Neural cell (in vitro differentiated cells): ENCODE measurements around the gene ADRB2. TPM values are rescaled to one million over a fixed set of nuclear protein-coding genes. Genes with fewer than 3 reads are reported as not detected.

Experiments used
- H2AFZ ChIP-seq: fragments of 200-600, 300-800 bp; sonication (generic), shearing (Covaris generic); 2 replicates; pipeline ENCODE4 v1.6.0; 2014; ENCODE audit warnings: low read depth, mild to moderate bottlenecking, antibody characterized with exemption, low read length, moderate library complexity
- H3F3A ChIP-seq: fragments of 200-600 bp; shearing (Covaris generic); 2 replicates; pipeline ENCODE4 v1.6.1; 2016; ENCODE audit warnings: mild to moderate bottlenecking, moderate library complexity, mixed read lengths, antibody characterized with exemption, low read length; ENCODE audit not compliant: insufficient read depth, poor library complexity, severe bottlenecking
- H3K27ac ChIP-seq: fragments of 200-600, 300-800 bp; sonication (generic), shearing (Covaris generic); 2 replicates; pipeline ENCODE4 v1.5.1; 2014; ENCODE audit warnings: mild to moderate bottlenecking, low read length, moderate library complexity
- H3K27me3 ChIP-seq: fragments of 300-800, 200-600 bp; sonication (generic), shearing (Covaris generic); 2 replicates; pipeline ENCODE4 v1.6.0; 2014; ENCODE audit warnings: mild to moderate bottlenecking, low read depth, low read length, moderate library complexity; ENCODE audit not compliant: insufficient read depth
- H3K36me3 ChIP-seq: fragments of 300-800, 200-600 bp; sonication (generic), shearing (Covaris generic); 2 replicates; pipeline ENCODE4 v1.5.1; 2014; ENCODE audit warnings: mild to moderate bottlenecking, antibody characterized with exemption, low read length, moderate library complexity; ENCODE audit not compliant: insufficient read depth
- H3K4me2 ChIP-seq: fragments of 300-800, 200-600 bp; sonication (generic), shearing (Covaris generic); 2 replicates; pipeline ENCODE4 v1.6.0; 2014; ENCODE audit warnings: mild to moderate bottlenecking, low read length
- H3K4me3 ChIP-seq: fragments of 300-800, 200-600 bp; sonication (generic), shearing (Covaris generic); 2 replicates; pipeline ENCODE4 v1.5.1; 2014; ENCODE audit warnings: mild to moderate bottlenecking, low read length, moderate library complexity
- H3K79me2 ChIP-seq: fragments of 200-600 bp; shearing (Covaris generic); replicated peaks from 2 replicates; pipeline ENCODE4 v1.6.0; 2014; ENCODE audit warnings: mild to moderate bottlenecking, low read length, moderate library complexity; ENCODE audit not compliant: insufficient read depth
- H3K9ac ChIP-seq: fragments of 300-800, 200-600 bp; sonication (generic), shearing (Covaris generic); 2 replicates; pipeline ENCODE4 v1.6.1; 2016; ENCODE audit warnings: mild to moderate bottlenecking, low read length, mixed read lengths
- H3K9me2 ChIP-seq: fragments of 200-600 bp; shearing (Covaris generic); 2 replicates; pipeline ENCODE4 v1.6.1; 2016; ENCODE audit warnings: mild to moderate bottlenecking, low read length, mixed read lengths; ENCODE audit not compliant: insufficient read depth
- H3K9me3 ChIP-seq: fragments of 200-600, 300-800 bp; sonication (generic), shearing (Covaris generic); 2 replicates; pipeline ENCODE4 v1.6.1; 2016; ENCODE audit warnings: mild to moderate bottlenecking, mixed run types, low read length, moderate library complexity, mixed read lengths
- H4K20me1 ChIP-seq: fragments of 200-600 bp; shearing (Covaris generic); 2 replicates; pipeline ENCODE4 v1.6.1; 2016; ENCODE audit warnings: mild to moderate bottlenecking, mixed run types; ENCODE audit not compliant: insufficient read depth
- EP300 ChIP-seq: fragments of 450-650 bp; conservative IDR thresholded peaks from 2 replicates; pipeline ENCODE4 v1.6.1; 2014; ENCODE audit warnings: antibody characterized with exemption, mild to moderate bottlenecking, moderate library complexity; ENCODE audit not compliant: poor library complexity, severe bottlenecking
- EZH2 ChIP-seq: fragments of 200-600, 300-800 bp; shearing (Covaris generic), sonication (generic); IDR thresholded peaks from 2 replicates; pipeline ENCODE4 v1.6.1; 2014; ENCODE audit warnings: antibody characterized with exemption, low read length, borderline replicate concordance, mild to moderate bottlenecking; ENCODE audit not compliant: insufficient read depth, poor library complexity, severe bottlenecking
- MXI1 ChIP-seq: fragments of 450-650 bp; conservative IDR thresholded peaks from 2 replicates; pipeline ENCODE4 v1.6.1; 2014; ENCODE audit warnings: antibody characterized with exemption, mild to moderate bottlenecking; ENCODE audit not compliant: poor library complexity, severe bottlenecking
- POLR2AphosphoS5 ChIP-seq: IDR thresholded peaks from 2 replicates; pipeline ENCODE4 v1.6.1; 2012
- RAD21 ChIP-seq: fragments of 450-650 bp; conservative IDR thresholded peaks from 2 replicates; pipeline ENCODE4 v1.6.1; 2014; ENCODE audit warnings: antibody characterized with exemption, mild to moderate bottlenecking, moderate library complexity
- SMC3 ChIP-seq: fragments of 450-650 bp; conservative IDR thresholded peaks from 2 replicates; pipeline ENCODE4 v1.6.1; 2014; ENCODE audit warnings: antibody characterized with exemption, mild to moderate bottlenecking, moderate library complexity; ENCODE audit not compliant: poor library complexity
- TAF1 ChIP-seq: IDR thresholded peaks from 2 replicates; pipeline ENCODE4 v1.6.1; 2012; ENCODE audit warnings: low read depth
- polyA plus RNA-seq: library from polyadenylated mRNA; depleted of rRNA; stranded (reverse); fragments of >200 nt; gene quantifications from 2 replicates; pipeline ENCODE4 v1.2.3, GENCODE V29; 2014
- TF ChIP-seq, protein P1 (sequence below): fragments of 450-650 bp; IDR thresholded peaks from 2 replicates; pipeline ENCODE4 v1.5.1; 2014; ENCODE audit warnings: antibody characterized with exemption, mild to moderate bottlenecking, moderate library complexity; ENCODE audit not compliant: poor library complexity, severe bottlenecking
- TF ChIP-seq, protein P2 (sequence below): IDR thresholded peaks from 2 replicates; pipeline ENCODE4 v1.6.1; 2012; ENCODE audit warnings: borderline replicate concordance

ADRB2 gene
- polyA plus RNA-seq, 1 donor from 2014 or later: not detected

DNA sequence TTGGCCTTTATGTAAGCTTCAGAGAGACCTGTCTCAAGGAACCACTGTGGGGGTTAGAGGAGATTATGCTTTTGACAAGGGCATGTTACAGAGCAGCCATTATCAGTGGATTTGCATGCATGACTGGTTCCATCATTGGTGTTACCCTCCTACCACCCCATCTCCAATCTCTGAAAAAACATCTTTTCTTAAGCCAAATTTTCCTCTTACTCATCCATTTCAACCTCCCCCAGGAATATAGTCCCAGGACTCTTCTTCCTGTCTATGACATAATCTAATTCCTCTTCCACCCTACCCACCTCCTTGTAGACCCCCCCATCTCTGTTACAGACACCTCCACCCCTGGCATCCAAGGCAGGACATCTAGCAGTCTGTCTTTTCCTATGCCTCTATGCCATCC, 33.1 kb upstream of the ADRB2 start:
- Histone ChIP-seq H3K27ac (no peak overlapping the region), H3K9me2 (no peaks in the 10 kb centered on the region), H3K9me3 (no peaks in the 10 kb centered on the region), H3K79me2 (no peaks in the 10 kb centered on the region), H3F3A (no peaks in the 10 kb centered on the region), H4K20me1 (no peaks in the 10 kb centered on the region), H3K9ac (no peak overlapping the region), H2AFZ (no peak overlapping the region), H3K4me3 (no peak overlapping the region), H3K4me2 (no peak overlapping the region), H3K27me3 (no peaks in the 10 kb centered on the region), H3K36me3 (no peaks in the 10 kb centered on the region)
- TF ChIP-seq MXI1: no peak
- no peak for TF ChIP-seq EP300
- TF ChIP-seq EZH2: no peak
- TF ChIP-seq SMC3: no peak
- TF ChIP-seq POLR2AphosphoS5: no peak
- TF ChIP-seq, protein P1, sequence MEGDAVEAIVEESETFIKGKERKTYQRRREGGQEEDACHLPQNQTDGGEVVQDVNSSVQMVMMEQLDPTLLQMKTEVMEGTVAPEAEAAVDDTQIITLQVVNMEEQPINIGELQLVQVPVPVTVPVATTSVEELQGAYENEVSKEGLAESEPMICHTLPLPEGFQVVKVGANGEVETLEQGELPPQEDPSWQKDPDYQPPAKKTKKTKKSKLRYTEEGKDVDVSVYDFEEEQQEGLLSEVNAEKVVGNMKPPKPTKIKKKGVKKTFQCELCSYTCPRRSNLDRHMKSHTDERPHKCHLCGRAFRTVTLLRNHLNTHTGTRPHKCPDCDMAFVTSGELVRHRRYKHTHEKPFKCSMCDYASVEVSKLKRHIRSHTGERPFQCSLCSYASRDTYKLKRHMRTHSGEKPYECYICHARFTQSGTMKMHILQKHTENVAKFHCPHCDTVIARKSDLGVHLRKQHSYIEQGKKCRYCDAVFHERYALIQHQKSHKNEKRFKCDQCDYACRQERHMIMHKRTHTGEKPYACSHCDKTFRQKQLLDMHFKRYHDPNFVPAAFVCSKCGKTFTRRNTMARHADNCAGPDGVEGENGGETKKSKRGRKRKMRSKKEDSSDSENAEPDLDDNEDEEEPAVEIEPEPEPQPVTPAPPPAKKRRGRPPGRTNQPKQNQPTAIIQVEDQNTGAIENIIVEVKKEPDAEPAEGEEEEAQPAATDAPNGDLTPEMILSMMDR: no peak
- TF ChIP-seq, protein P2, sequence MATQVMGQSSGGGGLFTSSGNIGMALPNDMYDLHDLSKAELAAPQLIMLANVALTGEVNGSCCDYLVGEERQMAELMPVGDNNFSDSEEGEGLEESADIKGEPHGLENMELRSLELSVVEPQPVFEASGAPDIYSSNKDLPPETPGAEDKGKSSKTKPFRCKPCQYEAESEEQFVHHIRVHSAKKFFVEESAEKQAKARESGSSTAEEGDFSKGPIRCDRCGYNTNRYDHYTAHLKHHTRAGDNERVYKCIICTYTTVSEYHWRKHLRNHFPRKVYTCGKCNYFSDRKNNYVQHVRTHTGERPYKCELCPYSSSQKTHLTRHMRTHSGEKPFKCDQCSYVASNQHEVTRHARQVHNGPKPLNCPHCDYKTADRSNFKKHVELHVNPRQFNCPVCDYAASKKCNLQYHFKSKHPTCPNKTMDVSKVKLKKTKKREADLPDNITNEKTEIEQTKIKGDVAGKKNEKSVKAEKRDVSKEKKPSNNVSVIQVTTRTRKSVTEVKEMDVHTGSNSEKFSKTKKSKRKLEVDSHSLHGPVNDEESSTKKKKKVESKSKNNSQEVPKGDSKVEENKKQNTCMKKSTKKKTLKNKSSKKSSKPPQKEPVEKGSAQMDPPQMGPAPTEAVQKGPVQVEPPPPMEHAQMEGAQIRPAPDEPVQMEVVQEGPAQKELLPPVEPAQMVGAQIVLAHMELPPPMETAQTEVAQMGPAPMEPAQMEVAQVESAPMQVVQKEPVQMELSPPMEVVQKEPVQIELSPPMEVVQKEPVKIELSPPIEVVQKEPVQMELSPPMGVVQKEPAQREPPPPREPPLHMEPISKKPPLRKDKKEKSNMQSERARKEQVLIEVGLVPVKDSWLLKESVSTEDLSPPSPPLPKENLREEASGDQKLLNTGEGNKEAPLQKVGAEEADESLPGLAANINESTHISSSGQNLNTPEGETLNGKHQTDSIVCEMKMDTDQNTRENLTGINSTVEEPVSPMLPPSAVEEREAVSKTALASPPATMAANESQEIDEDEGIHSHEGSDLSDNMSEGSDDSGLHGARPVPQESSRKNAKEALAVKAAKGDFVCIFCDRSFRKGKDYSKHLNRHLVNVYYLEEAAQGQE: no peak
- TF ChIP-seq TAF1: no peak
- no peak for TF ChIP-seq RAD21

DNA sequence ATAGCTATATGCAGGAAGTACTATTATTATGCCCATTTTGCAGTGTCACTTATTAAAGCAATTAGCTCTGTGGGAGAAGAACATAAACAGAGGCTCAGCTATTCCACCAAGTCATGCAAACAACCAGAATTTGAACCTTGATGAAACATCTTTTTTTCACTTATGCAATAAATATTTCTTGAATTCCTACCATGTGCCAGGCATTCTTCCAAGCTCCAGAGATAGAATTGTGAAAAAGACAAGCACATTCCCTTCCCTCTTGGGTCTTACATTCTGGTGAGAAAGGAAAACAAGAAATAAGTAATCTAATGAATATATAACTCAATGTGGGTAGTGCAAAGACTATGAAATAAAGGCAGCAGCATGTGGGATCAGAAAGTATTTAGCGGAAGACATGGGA, 32.1 kb upstream of the ADRB2 start:
- Histone ChIP-seq H3K4me2 (no peak overlapping the region), H4K20me1 (no peaks in the 10 kb centered on the region), H3K4me3 (no peak overlapping the region), H2AFZ (no peak overlapping the region), H3K9ac (no peak overlapping the region), H3K9me3 (no peaks in the 10 kb centered on the region), H3K27ac (no peak overlapping the region), H3K9me2 (no peaks in the 10 kb centered on the region), H3F3A (no peaks in the 10 kb centered on the region), H3K79me2 (no peaks in the 10 kb centered on the region), H3K36me3 (no peaks in the 10 kb centered on the region), H3K27me3 (no peaks in the 10 kb centered on the region)
- TF ChIP-seq TAF1: no peak
- no peak for TF ChIP-seq EP300
- TF ChIP-seq, protein P2: no peak
- no peak for TF ChIP-seq SMC3
- TF ChIP-seq, protein P1: no peak
- no peak for TF ChIP-seq POLR2AphosphoS5
- TF ChIP-seq MXI1: no peak
- TF ChIP-seq RAD21: no peak
- no peak for TF ChIP-seq EZH2
